Testis (tissue), 3 donors: ENCODE data around the gene HNMT. TPM values are rescaled to one million over a fixed set of nuclear protein-coding genes. Genes with fewer than 3 reads are reported as not detected.

Source experiments
- DNase-seq: peaks from one replicate; pipeline ENCODE4 v3.0.0-alpha.2; 2019
- H3K27ac ChIP-seq, 2 donors: fragments of 200-600 bp; sonication (generic); one replicate each; pipeline ENCODE4 v1.5.1; 2019
- H3K27me3 ChIP-seq: fragments of 200-600 bp; sonication (generic); one replicate; pipeline ENCODE4 v1.5.1; 2019
- H3K36me3 ChIP-seq: fragments of 200-600 bp; sonication (generic); one replicate; pipeline ENCODE4 v1.5.1; 2017; ENCODE audit warnings: low read depth; ENCODE audit errors: missing control alignments
- H3K4me1 ChIP-seq: fragments of 200-600 bp; sonication (generic); one replicate; pipeline ENCODE4 v1.5.1; 2019
- H3K4me3 ChIP-seq, 2 donors: fragments of 200-600 bp; sonication (generic); one replicate each; pipeline ENCODE4 v1.5.1; 2017 to 2019
- H3K9me3 ChIP-seq: fragments of 200-600 bp; sonication (generic); one replicate; pipeline ENCODE4 v1.5.1; 2017
- POLR2A ChIP-seq: fragments of 450-650 bp; IDR thresholded peaks from one replicate; pipeline ENCODE4 v1.6.1; 2017; ENCODE audit warnings: antibody characterized with exemption, mild to moderate bottlenecking, moderate library complexity
- WGBS, 2 donors: methylation state at CpG; one replicate each; pipeline ENCODE4 v1.1.5; 2018; 5-methylcytosine and 5-hydroxymethylcytosine counted together
- intact Hi-C: fragments of 100-400 bp; cut with DNase I; formaldehyde crosslinking; loops from one replicate; pipeline ENCODE4 v1.15.1; 2023; ENCODE audit warnings: low total_unique reads
- polyA plus RNA-seq: library from polyadenylated mRNA; stranded (reverse); fragments of 350-450 nt; fragmentation: Illumina TruSeq; extraction: RNeasy Lipid Tissue Mini Kit (QIAGEN cat#74804); gene quantifications from one replicate; pipeline ENCODE4 v1.2.3, GENCODE V29; 2014; ENCODE audit warnings: low read depth, low replicate concordance; ENCODE audit not compliant: insufficient read depth
- total RNA-seq, 2 donors: library from RNA; depleted of rRNA; stranded (reverse); fragments of >200 nt; gene quantifications; one replicate each; pipeline ENCODE4 v1.2.3, GENCODE V29; 2016
- TF ChIP-seq, protein P1 (sequence below), 3 experiments: fragments of 450-650 bp in 2 of 3; fragments of 200-600 bp in 1 of 3; sonication (generic) in 1 of 3; IDR thresholded peaks; one replicate each; pipeline ENCODE4 v1.5.1; 2016 to 2019; ENCODE audit warnings: antibody characterized with exemption in 3 of 3, mild to moderate bottlenecking in 2 of 3, moderate library complexity in 1 of 3

The HNMT gene
- total and polyA plus RNA-seq, 3 donors from 2014 or later: 13.6 to 20.8 (median 15.7) TPM

DNA sequence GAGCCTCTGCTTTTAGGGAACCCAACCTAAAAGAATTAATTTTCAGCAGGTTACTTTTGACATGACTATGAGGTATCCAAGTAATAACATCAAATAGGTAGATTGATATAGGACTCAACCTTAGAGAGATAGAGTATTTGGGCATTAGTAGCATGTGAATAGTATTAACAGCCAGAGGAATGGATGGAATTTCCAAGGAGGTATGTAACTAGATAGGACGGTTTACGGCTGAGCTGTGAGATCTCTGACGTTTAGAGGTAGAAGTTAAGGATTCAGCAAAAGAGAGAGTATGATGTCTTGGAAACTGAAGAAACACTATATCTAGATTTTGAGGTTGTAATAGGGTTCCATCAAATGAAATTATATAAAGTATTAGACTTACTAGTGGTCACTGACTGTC, 70.3 kb downstream of the HNMT start:
- intact Hi-C loops: no loop called here
- DNase-seq: no peak
- no peaks in the 10 kb centered on the region for H3K27me3 ChIP-seq
- H3K4me1 ChIP-seq: no peaks in the 10 kb centered on the region
- no peak for TF ChIP-seq POLR2A
- TF ChIP-seq, protein P1, sequence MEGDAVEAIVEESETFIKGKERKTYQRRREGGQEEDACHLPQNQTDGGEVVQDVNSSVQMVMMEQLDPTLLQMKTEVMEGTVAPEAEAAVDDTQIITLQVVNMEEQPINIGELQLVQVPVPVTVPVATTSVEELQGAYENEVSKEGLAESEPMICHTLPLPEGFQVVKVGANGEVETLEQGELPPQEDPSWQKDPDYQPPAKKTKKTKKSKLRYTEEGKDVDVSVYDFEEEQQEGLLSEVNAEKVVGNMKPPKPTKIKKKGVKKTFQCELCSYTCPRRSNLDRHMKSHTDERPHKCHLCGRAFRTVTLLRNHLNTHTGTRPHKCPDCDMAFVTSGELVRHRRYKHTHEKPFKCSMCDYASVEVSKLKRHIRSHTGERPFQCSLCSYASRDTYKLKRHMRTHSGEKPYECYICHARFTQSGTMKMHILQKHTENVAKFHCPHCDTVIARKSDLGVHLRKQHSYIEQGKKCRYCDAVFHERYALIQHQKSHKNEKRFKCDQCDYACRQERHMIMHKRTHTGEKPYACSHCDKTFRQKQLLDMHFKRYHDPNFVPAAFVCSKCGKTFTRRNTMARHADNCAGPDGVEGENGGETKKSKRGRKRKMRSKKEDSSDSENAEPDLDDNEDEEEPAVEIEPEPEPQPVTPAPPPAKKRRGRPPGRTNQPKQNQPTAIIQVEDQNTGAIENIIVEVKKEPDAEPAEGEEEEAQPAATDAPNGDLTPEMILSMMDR (IDR thresholded peaks at IDR 0.05): no peak
- 85 to 91% methylated on average over 3 of the region's 3 CpGs for WGBS, 2 donors
- no peak overlapping the region for H3K27ac ChIP-seq
- no peaks in the 10 kb centered on the region for H3K9me3 ChIP-seq
- no peak overlapping the region for H3K4me3 ChIP-seq
- no peaks in the 10 kb centered on the region for H3K36me3 ChIP-seq

DNA sequence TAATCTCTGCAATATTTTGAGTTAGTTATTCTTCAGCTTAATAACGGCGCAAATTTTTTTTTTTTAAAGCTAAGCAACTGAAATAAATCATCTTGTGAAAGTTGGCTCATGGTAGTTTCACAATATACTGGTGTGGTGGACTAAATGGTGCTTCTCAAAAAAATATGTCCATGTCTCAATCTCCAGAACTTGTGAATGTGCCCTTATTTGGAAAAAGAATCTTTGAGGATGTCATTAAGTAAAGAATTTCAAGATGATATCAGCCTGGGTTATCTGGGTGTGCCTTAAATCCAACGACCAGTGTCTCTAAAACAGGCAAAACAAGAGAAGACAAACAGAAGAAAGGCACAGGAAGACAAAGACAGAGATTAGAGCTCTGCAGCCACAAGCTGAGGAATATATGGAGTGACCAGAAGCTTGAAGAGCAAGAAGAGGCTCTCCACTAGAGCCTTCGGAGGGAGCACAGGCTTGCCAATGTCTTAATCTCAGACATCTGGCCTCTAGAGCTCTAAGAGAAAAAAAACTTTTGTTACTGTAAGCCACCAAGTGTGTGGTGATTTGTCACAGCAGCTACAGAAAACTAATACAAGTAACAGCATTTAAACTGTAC, 71.4 kb downstream of the HNMT start:
- Histone ChIP-seq H3K4me3 (no peak overlapping the region), H3K27me3 (no peaks in the 10 kb centered on the region), H3K9me3 (no peaks in the 10 kb centered on the region), H3K4me1 (no peaks in the 10 kb centered on the region), H3K27ac (no peak overlapping the region), H3K36me3 (no peaks in the 10 kb centered on the region)
- intact Hi-C loops: no loop called here
- 81 to 88% methylated on average over 4 of the region's 4 CpGs for WGBS, 2 donors
- TF ChIP-seq, protein P1 (IDR thresholded peaks at IDR 0.05): no peak
- TF ChIP-seq POLR2A: no peak
- DNase-seq: no peak

DNA sequence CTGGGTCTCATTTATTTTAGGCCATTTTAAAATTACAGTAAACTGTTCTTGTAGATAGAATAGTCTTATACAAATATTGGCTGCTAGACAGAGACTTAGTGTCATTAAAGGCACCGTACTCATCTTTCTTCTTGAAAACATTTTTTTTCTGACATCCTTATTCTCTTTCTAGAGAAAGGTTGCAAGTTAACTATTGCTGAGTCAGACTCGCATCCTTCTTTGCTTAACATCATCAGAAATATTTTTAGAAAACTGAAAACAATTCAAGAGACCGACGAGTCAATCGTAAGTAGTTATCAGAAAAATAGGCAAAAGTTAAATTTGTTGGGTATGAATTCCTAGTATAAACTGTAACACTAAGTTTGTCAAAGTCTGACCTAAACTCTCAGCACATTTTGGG, 72.2 kb downstream of the HNMT start:
- Histone ChIP-seq H3K4me3 (no peak overlapping the region), H3K36me3 (no peaks in the 10 kb centered on the region), H3K27me3 (no peaks in the 10 kb centered on the region), H3K4me1 (no peaks in the 10 kb centered on the region), H3K9me3 (no peaks in the 10 kb centered on the region), H3K27ac (no peak overlapping the region)
- WGBS, 2 donors: 83 to 90% methylated on average over 5 of the region's 5 CpGs
- no peak for TF ChIP-seq POLR2A
- TF ChIP-seq, protein P1 (IDR thresholded peaks at IDR 0.05): no peak
- no peak for DNase-seq
- intact Hi-C loops: no loop called here

DNA sequence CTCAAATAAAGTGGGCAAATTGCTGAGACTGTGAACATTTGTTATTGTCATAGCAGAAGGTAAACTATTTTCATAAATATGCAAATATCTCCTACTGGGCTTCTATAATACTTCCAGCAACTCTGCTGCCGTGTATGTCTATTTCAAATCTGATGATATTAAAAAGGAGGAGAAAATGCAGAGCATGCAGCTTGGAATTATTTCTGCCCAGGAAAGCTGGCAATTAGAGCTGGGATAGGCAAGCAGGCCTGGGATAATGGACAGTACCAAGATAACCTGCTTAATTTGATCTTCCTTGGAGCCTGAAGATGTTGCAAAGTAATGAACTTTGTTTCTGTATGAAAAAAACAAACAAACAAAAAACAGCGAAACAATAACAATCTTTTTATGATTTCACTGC, 72.8 kb downstream of the HNMT start:
- no peak overlapping the region for H3K27ac ChIP-seq
- no peak overlapping the region for H3K4me3 ChIP-seq
- H3K4me1 ChIP-seq: no peaks in the 10 kb centered on the region
- H3K36me3 ChIP-seq: no peaks in the 10 kb centered on the region
- no peaks in the 10 kb centered on the region for H3K9me3 ChIP-seq
- intact Hi-C loops: no loop called here
- WGBS, 2 donors: 84 to 95% methylated on average over 2 of the region's 2 CpGs
- no peaks in the 10 kb centered on the region for H3K27me3 ChIP-seq
- no peak for TF ChIP-seq POLR2A
- TF ChIP-seq, protein P1 (IDR thresholded peaks at IDR 0.05): no peak
- no peak for DNase-seq

DNA sequence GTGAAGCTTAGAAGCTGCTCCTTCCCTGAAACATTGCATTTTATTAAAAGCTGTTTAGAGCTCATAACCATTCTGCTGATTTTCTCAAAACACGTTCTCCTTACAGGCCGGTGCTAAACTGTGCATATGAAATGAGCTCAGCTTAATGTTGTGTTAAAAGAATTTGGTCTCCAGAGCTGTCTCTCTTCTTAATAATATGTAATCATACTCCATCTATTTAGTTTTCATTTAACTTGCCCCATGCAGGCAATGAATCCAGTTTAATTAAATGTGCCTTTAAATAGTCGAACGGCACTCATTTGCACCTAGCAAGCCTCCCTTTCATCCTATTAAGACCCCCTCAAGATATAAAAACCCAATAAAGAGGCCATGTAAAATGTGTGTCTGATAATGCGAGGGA, 76.3 kb downstream of the HNMT start:
- H3K9me3 ChIP-seq: no peaks in the 10 kb centered on the region
- no peak overlapping the region for H3K4me3 ChIP-seq
- DNase-seq: no peak
- H3K27me3 ChIP-seq: no peaks in the 10 kb centered on the region
- no peaks in the 10 kb centered on the region for H3K36me3 ChIP-seq
- 80 to 85% methylated on average over 5 of the region's 5 CpGs for WGBS, 2 donors
- no peak overlapping the region for H3K27ac ChIP-seq
- intact Hi-C loops: no loop called here
- no peaks in the 10 kb centered on the region for H3K4me1 ChIP-seq
- TF ChIP-seq, protein P1 (IDR thresholded peaks at IDR 0.05): no peak
- TF ChIP-seq POLR2A: no peak
